ENCODE measurements around the gene KRT81.

The KRT81 gene

GRCh38 chr12:52236386-52237050 is 54.8 kb downstream of the KRT81 start:
- H3K4me3 ChIP-seq (ENCODE audit: low read length), result no peak overlapping the region
- DNase-seq (ENCODE audit: low read depth), result no peak
- TF ChIP-seq, protein P1, sequence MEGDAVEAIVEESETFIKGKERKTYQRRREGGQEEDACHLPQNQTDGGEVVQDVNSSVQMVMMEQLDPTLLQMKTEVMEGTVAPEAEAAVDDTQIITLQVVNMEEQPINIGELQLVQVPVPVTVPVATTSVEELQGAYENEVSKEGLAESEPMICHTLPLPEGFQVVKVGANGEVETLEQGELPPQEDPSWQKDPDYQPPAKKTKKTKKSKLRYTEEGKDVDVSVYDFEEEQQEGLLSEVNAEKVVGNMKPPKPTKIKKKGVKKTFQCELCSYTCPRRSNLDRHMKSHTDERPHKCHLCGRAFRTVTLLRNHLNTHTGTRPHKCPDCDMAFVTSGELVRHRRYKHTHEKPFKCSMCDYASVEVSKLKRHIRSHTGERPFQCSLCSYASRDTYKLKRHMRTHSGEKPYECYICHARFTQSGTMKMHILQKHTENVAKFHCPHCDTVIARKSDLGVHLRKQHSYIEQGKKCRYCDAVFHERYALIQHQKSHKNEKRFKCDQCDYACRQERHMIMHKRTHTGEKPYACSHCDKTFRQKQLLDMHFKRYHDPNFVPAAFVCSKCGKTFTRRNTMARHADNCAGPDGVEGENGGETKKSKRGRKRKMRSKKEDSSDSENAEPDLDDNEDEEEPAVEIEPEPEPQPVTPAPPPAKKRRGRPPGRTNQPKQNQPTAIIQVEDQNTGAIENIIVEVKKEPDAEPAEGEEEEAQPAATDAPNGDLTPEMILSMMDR (IDR thresholded peaks at IDR 0.05; ENCODE audit: insufficient read depth, low read depth, low read length, missing control alignments), result no peak

Measured in epithelial cell of esophagus (primary cell).